Endothelial cell of umbilical vein (primary cell): Measurements from ENCODE around the gene NHSL2. TPM values are rescaled to one million over a fixed set of nuclear protein-coding genes. Genes with fewer than 3 reads are reported as not detected.

Experiments used
- BruUV-seq: library from RNA; stranded (reverse); fragments of 400-500 nt; replicated peaks from 2 replicates; lab custom pipeline; 2021; lab: Mats Ljungman, UMichigan
- CTCF ChIA-PET: fragments of 300-600, 350-600 bp; sonication (Branson Sonifier 250); formaldehyde crosslinking; loops from one replicate; lab custom pipeline; 2021; ENCODE audit warnings: antibody characterized with exemption, inconsistent platforms; lab: Charles Lee
- POLR2A ChIA-PET: fragments of 300-600, 350-600 bp; sonication (Branson Sonifier 250); formaldehyde crosslinking; loops from one replicate; lab custom pipeline; 2021; ENCODE audit warnings: antibody characterized with exemption, inconsistent platforms; lab: Charles Lee
- DNase-seq: peaks from one replicate; pipeline ENCODE4 v3.0.0-alpha.2; 2011; ENCODE audit warnings: low read depth, low spot score
- FAIRE-seq: peaks from 2 replicates; lab custom pipeline; 2011; peaks lifted over from hg19 to GRCh38; lab: Jason Lieb, UNC
- H2AFZ ChIP-seq: 2 replicates; pipeline ENCODE4 v1.6.0; 2012; ENCODE audit warnings: low read depth, low read length, control low read depth, inconsistent platforms
- H3K27ac ChIP-seq: 2 replicates; pipeline ENCODE4 v1.5.1; 2011; ENCODE audit warnings: low read depth, mild to moderate bottlenecking, control low read depth, low read length, moderate library complexity; ENCODE audit not compliant: insufficient read depth
- H3K27me3 ChIP-seq, 2 experiments: 2 replicates each; pipeline versions ENCODE4 v1.6.0 to v1.6.1; 2011; ENCODE audit warnings: low read length in 2 of 2, mixed read lengths in 1 of 2; ENCODE audit not compliant: control insufficient read depth in 2 of 2, insufficient read depth in 2 of 2
- H3K36me3 ChIP-seq, 2 experiments: 2 replicates in 1 of 2; 3 replicates in 1 of 2; pipeline ENCODE4 v1.5.1; 2011; ENCODE audit warnings: low read length in 2 of 2, mild to moderate bottlenecking in 1 of 2, moderate library complexity in 1 of 2; ENCODE audit not compliant: control insufficient read depth in 2 of 2, insufficient read depth in 2 of 2; ENCODE audit errors: extremely low read depth in 1 of 2
- H3K4me1 ChIP-seq: 3 replicates; pipeline ENCODE4 v1.5.1; 2011; ENCODE audit warnings: mild to moderate bottlenecking, low read length; ENCODE audit not compliant: control insufficient read depth, insufficient read depth; ENCODE audit errors: extremely low read depth
- H3K4me2 ChIP-seq: 2 replicates; pipeline ENCODE4 v1.6.1; 2011; ENCODE audit warnings: low read length, control low read depth, mixed read lengths; ENCODE audit not compliant: insufficient read depth
- H3K4me3 ChIP-seq, 3 experiments: fragments of 200-600 bp in 1 of 3; sonication (generic), shearing (Covaris generic) in 1 of 3; replicated peaks in 1 of 3; 2 replicates each; pipeline ENCODE4 v1.5.1; 2011 to 2016; ENCODE audit warnings: control low read depth in 3 of 3, low read length in 3 of 3, mild to moderate bottlenecking in 2 of 3, inconsistent platforms in 1 of 3, low read depth in 1 of 3, moderate library complexity in 1 of 3; ENCODE audit not compliant: insufficient read depth in 1 of 3
- H3K79me2 ChIP-seq: 2 replicates; pipeline ENCODE4 v1.6.0; 2012; ENCODE audit warnings: low read length, inconsistent platforms; ENCODE audit not compliant: control insufficient read depth, insufficient read depth
- H3K9ac ChIP-seq: replicated peaks from 2 replicates; pipeline ENCODE3; 2011; ENCODE audit warnings: low read length, control low read depth; ENCODE audit not compliant: insufficient read depth; ENCODE audit errors: extremely low read depth
- H3K9me1 ChIP-seq: replicated peaks from 3 replicates; pipeline ENCODE4 v1.6.0; 2011; ENCODE audit warnings: mild to moderate bottlenecking, low read length; ENCODE audit not compliant: control insufficient read depth, insufficient read depth; ENCODE audit errors: extremely low read depth
- H3K9me3 ChIP-seq: replicated peaks from 2 replicates; pipeline ENCODE4 v1.5.1; 2012; ENCODE audit warnings: low read length, inconsistent platforms; ENCODE audit not compliant: control insufficient read depth, insufficient read depth
- H4K20me1 ChIP-seq: replicated peaks from 2 replicates; pipeline ENCODE3; 2011; ENCODE audit warnings: mild to moderate bottlenecking, low read length; ENCODE audit not compliant: control insufficient read depth, insufficient read depth; ENCODE audit errors: extremely low read depth
- EZH2 ChIP-seq: IDR thresholded peaks from 2 replicates; pipeline ENCODE4 v1.6.1; 2012; ENCODE audit warnings: borderline replicate concordance, low read depth, mild to moderate bottlenecking, moderate library complexity, low read length, inconsistent platforms; ENCODE audit not compliant: severe bottlenecking
- FOS ChIP-seq: IDR thresholded peaks from 2 replicates; pipeline ENCODE4 v1.6.1; 2011; ENCODE audit warnings: mild to moderate bottlenecking, low read length, moderate library complexity, borderline replicate concordance; ENCODE audit not compliant: insufficient read depth
- GATA2 ChIP-seq: IDR thresholded peaks from 2 replicates; pipeline ENCODE4 v1.7.0; 2011; ENCODE audit warnings: low read depth, mild to moderate bottlenecking, moderate library complexity, mixed read lengths, low read length; ENCODE audit not compliant: insufficient read length, insufficient read depth
- JUN ChIP-seq: IDR thresholded peaks from 2 replicates; pipeline ENCODE4 v1.6.1; 2011; ENCODE audit warnings: borderline replicate concordance, low read depth; ENCODE audit not compliant: insufficient read length, insufficient read depth
- MYC ChIP-seq: IDR thresholded peaks from one replicate; pipeline ENCODE4 v1.6.1; 2011; ENCODE audit warnings: mild to moderate bottlenecking, low read depth, low read length
- POLR2A ChIP-seq: IDR thresholded peaks from 2 replicates; pipeline ENCODE4 v1.6.1; 2012; ENCODE audit warnings: low read depth, mild to moderate bottlenecking, control low read depth, low read length
- POLR2AphosphoS5 ChIP-seq: IDR thresholded peaks from 2 replicates; pipeline ENCODE4 v1.6.1; 2012; ENCODE audit warnings: low read depth, mild to moderate bottlenecking, control low read depth, low read length, moderate library complexity; ENCODE audit not compliant: insufficient read depth
- dilution Hi-C: fragments of 300-500 bp; cut with MboI; formaldehyde crosslinking; loops from one replicate; pipeline ENCODE4 v1.15.0; 2019; ENCODE audit warnings: low sequenced_read_pairs; ENCODE audit not compliant: extremely low pct_ligation_motif_present
- intact Hi-C: fragments of 100-400 bp; cut with micrococcal nuclease; formaldehyde crosslinking; loops from one replicate; pipeline ENCODE4 v1.10.0; 2022
- polyA plus RNA-seq, 4 experiments: library from polyadenylated mRNA; depleted of rRNA in 3 of 4; stranded (reverse) in 3 of 4; unstranded in 1 of 4; fragments of >200 nt; gene quantifications; 2 replicates each; pipeline versions ENCODE4 v1.2.1 to v1.2.3, GENCODE V29; 2011 to 2012; ENCODE audit warnings: missing spikeins in 1 of 4
- total RNA-seq: library from RNA; stranded (reverse); gene quantifications from 2 replicates; pipeline ENCODE4 v1.2.3, GENCODE V29; 2021
- TF ChIP-seq, protein P1 (sequence below): IDR thresholded peaks from 2 replicates; pipeline ENCODE4 v1.6.1; 2011; ENCODE audit not compliant: insufficient read depth, insufficient read length
- TF ChIP-seq, protein P2 (sequence below), 2 donors: IDR thresholded peaks; 1 replicate in 1 of 2; 2 replicates in 1 of 2; pipeline ENCODE4 v1.5.1; 2011; ENCODE audit warnings: low read length in 2 of 2, mild to moderate bottlenecking in 2 of 2, moderate library complexity in 2 of 2, control low read depth in 1 of 2, inconsistent platforms in 1 of 2, low read depth in 1 of 2; ENCODE audit not compliant: insufficient read depth in 1 of 2; ENCODE audit errors: extremely low read depth in 1 of 2

NHSL2 gene
- total and polyA plus RNA-seq, 2 donors (not counting 3 experiments of a cell fraction or from before 2014, with no cell fraction given), result 23.5 to 49.9 TPM

DNA sequence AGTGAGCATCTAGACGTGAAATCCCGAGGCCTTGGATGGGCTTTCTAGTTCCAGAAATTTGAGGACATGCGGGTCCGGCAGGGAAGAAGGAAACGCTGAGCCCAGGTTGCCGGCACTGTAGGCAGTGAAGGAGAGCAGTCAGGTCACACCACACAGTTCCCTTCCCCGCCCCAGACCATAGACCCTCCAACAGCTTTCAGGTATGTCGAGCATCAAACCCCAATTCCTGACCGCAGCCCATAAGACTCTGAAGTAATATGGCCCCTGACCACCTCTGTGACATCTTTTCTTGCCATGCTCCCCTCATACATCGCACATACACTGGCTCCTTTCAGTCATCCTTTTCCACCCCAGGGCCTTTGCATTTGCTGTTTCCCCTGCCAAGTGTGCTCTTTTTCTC, 198.0 kb downstream of the NHSL2 start:
- H3K4me2 ChIP-seq, result no peak overlapping the region
- TF ChIP-seq POLR2AphosphoS5, result no peak
- TF ChIP-seq, protein P1, sequence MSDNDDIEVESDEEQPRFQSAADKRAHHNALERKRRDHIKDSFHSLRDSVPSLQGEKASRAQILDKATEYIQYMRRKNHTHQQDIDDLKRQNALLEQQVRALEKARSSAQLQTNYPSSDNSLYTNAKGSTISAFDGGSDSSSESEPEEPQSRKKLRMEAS, result no peak
- no peak for TF ChIP-seq GATA2
- TF ChIP-seq FOS, result no peak
- no peak for TF ChIP-seq EZH2
- TF ChIP-seq POLR2A, result no peak
- TF ChIP-seq JUN, result no peak
- TF ChIP-seq MYC, result no peak
- TF ChIP-seq, protein P2, sequence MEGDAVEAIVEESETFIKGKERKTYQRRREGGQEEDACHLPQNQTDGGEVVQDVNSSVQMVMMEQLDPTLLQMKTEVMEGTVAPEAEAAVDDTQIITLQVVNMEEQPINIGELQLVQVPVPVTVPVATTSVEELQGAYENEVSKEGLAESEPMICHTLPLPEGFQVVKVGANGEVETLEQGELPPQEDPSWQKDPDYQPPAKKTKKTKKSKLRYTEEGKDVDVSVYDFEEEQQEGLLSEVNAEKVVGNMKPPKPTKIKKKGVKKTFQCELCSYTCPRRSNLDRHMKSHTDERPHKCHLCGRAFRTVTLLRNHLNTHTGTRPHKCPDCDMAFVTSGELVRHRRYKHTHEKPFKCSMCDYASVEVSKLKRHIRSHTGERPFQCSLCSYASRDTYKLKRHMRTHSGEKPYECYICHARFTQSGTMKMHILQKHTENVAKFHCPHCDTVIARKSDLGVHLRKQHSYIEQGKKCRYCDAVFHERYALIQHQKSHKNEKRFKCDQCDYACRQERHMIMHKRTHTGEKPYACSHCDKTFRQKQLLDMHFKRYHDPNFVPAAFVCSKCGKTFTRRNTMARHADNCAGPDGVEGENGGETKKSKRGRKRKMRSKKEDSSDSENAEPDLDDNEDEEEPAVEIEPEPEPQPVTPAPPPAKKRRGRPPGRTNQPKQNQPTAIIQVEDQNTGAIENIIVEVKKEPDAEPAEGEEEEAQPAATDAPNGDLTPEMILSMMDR (IDR thresholded peaks at IDR 0.05; ENCODE audit: extremely low read depth in 1 of 2, insufficient read depth in 1 of 2, low read depth in 1 of 2, low read length in 2 of 2), result no peak
- no peaks in the 10 kb centered on the region for H3K9me1 ChIP-seq
- H3K9me3 ChIP-seq, result no peaks in the 10 kb centered on the region
- H3K4me3 ChIP-seq, result no peak overlapping the region
- H3K27me3 ChIP-seq, result no peaks in the 10 kb centered on the region
- BruUV-seq, result no TSS peak
- H3K27ac ChIP-seq, result no peak overlapping the region
- peaks cover 21% of the 10 kb centered on the region for H3K79me2 ChIP-seq
- intact Hi-C loops (no loop called here), dilution Hi-C loops (no loop called here)
- ChIA-PET CTCF (no interaction called here), POLR2A (no interaction called here)
- no peak for DNase-seq
- H3K36me3 ChIP-seq, result no peaks in the 10 kb centered on the region
- no peaks in the 10 kb centered on the region for H3K4me1 ChIP-seq
- no peak overlapping the region for H3K9ac ChIP-seq
- no peak for FAIRE-seq
- no peaks in the 10 kb centered on the region for H4K20me1 ChIP-seq
- H2AFZ ChIP-seq, result no peak overlapping the region
